Neural cell (in vitro differentiated cells): ENCODE results near the gene ARHGEF16.

Experiments used
- EP300 ChIP-seq: fragments of 450-650 bp; conservative IDR thresholded peaks from 2 replicates; pipeline ENCODE4 v1.6.1; 2014; ENCODE audit warnings: antibody characterized with exemption, mild to moderate bottlenecking, moderate library complexity; ENCODE audit not compliant: poor library complexity, severe bottlenecking
- EZH2 ChIP-seq: fragments of 200-600, 300-800 bp; shearing (Covaris generic), sonication (generic); IDR thresholded peaks from 2 replicates; pipeline ENCODE4 v1.6.1; 2014; ENCODE audit warnings: antibody characterized with exemption, low read length, borderline replicate concordance, mild to moderate bottlenecking; ENCODE audit not compliant: insufficient read depth, poor library complexity, severe bottlenecking
- MXI1 ChIP-seq: fragments of 450-650 bp; conservative IDR thresholded peaks from 2 replicates; pipeline ENCODE4 v1.6.1; 2014; ENCODE audit warnings: antibody characterized with exemption, mild to moderate bottlenecking; ENCODE audit not compliant: poor library complexity, severe bottlenecking
- POLR2AphosphoS5 ChIP-seq: IDR thresholded peaks from 2 replicates; pipeline ENCODE4 v1.6.1; 2012
- SMC3 ChIP-seq: fragments of 450-650 bp; conservative IDR thresholded peaks from 2 replicates; pipeline ENCODE4 v1.6.1; 2014; ENCODE audit warnings: antibody characterized with exemption, mild to moderate bottlenecking, moderate library complexity; ENCODE audit not compliant: poor library complexity
- TF ChIP-seq, protein P1 (sequence below): fragments of 450-650 bp; IDR thresholded peaks from 2 replicates; pipeline ENCODE4 v1.5.1; 2014; ENCODE audit warnings: antibody characterized with exemption, mild to moderate bottlenecking, moderate library complexity; ENCODE audit not compliant: poor library complexity, severe bottlenecking
- TF ChIP-seq, protein P2 (sequence below): IDR thresholded peaks from 2 replicates; pipeline ENCODE4 v1.6.1; 2012; ENCODE audit warnings: borderline replicate concordance

DNA sequence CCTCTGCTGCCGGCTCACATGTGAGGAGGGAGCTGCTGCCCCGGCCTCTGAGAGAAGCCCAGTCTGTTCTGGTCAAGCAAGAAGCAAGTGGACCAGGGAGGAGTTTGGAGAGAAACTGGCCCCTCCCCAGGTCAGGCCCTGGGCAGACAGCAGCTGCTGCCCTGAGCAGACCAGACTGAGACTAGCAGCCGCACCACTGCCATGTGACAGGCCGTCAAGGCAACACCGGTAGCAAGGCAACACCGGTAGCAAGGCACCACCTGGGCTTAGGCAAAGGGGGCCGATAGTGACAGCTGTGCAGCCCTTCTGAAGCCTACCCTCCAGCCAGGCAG lies 50.3 kb downstream of the ARHGEF16 start:
- TF ChIP-seq EP300 (no peak), EZH2 (no peak), SMC3 (no peak), POLR2AphosphoS5 (no peak), MXI1 (no peak)
- TF ChIP-seq, protein P1, sequence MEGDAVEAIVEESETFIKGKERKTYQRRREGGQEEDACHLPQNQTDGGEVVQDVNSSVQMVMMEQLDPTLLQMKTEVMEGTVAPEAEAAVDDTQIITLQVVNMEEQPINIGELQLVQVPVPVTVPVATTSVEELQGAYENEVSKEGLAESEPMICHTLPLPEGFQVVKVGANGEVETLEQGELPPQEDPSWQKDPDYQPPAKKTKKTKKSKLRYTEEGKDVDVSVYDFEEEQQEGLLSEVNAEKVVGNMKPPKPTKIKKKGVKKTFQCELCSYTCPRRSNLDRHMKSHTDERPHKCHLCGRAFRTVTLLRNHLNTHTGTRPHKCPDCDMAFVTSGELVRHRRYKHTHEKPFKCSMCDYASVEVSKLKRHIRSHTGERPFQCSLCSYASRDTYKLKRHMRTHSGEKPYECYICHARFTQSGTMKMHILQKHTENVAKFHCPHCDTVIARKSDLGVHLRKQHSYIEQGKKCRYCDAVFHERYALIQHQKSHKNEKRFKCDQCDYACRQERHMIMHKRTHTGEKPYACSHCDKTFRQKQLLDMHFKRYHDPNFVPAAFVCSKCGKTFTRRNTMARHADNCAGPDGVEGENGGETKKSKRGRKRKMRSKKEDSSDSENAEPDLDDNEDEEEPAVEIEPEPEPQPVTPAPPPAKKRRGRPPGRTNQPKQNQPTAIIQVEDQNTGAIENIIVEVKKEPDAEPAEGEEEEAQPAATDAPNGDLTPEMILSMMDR = no peak
- TF ChIP-seq, protein P2, sequence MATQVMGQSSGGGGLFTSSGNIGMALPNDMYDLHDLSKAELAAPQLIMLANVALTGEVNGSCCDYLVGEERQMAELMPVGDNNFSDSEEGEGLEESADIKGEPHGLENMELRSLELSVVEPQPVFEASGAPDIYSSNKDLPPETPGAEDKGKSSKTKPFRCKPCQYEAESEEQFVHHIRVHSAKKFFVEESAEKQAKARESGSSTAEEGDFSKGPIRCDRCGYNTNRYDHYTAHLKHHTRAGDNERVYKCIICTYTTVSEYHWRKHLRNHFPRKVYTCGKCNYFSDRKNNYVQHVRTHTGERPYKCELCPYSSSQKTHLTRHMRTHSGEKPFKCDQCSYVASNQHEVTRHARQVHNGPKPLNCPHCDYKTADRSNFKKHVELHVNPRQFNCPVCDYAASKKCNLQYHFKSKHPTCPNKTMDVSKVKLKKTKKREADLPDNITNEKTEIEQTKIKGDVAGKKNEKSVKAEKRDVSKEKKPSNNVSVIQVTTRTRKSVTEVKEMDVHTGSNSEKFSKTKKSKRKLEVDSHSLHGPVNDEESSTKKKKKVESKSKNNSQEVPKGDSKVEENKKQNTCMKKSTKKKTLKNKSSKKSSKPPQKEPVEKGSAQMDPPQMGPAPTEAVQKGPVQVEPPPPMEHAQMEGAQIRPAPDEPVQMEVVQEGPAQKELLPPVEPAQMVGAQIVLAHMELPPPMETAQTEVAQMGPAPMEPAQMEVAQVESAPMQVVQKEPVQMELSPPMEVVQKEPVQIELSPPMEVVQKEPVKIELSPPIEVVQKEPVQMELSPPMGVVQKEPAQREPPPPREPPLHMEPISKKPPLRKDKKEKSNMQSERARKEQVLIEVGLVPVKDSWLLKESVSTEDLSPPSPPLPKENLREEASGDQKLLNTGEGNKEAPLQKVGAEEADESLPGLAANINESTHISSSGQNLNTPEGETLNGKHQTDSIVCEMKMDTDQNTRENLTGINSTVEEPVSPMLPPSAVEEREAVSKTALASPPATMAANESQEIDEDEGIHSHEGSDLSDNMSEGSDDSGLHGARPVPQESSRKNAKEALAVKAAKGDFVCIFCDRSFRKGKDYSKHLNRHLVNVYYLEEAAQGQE = no peak
